Measurements from ENCODE around the gene CELF5. TPM values are rescaled to one million over a fixed set of nuclear protein-coding genes. Genes with fewer than 3 reads are reported as not detected.

CELF5 gene
- total RNA-seq, 6 experiments from 2014 or later: 0.07 to 1.6 (median 0.34) TPM

DNA sequence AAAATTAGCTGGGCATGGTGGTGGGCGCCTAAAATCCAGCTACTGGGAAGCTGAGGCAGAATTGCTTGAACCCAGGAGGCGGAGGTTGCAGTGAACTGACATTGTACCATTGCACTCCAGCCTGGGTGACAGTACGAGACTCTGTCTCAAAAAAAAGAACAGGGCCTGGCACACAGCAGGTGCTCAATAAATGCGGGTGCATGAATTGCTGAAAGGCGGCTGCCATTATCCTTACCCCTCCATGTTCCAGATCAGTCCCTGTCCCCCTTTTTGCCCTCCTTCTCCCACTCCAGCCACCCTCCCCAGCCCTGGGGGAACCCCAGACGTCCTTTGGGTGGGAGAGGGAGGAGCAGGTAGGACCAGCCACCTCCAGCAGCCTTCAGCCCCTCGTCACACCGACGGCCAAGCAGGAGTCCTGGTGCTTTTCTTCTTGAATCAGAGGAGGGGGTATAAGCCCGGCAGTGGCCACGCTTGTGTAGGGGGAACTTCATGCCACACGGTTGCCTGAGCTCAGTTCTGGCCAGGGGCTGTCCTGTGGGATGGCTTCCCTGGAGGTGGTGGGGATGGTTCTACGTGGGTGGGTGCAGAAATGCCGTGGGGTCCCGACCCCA lies 121.5 kb downstream of the CELF5 start:
- peaks cover 0 to 56% (median 20%) of the 10 kb centered on the region in 4 donors for H3K4me1 ChIP-seq
- no peaks in the 10 kb centered on the region for H3K27me3 ChIP-seq
- ATAC-seq (no peak), DNase-seq (no peak)
- intact Hi-C loops (cut with DNase I): loop anchor here in 1 of 2 donors (10.0 kb wide), 1 partner anchor 89 kb away; no protein-coding TSS in a partner anchor
- H3K36me3 ChIP-seq: no peaks in the 10 kb centered on the region
- H3K4me3 ChIP-seq: no peak overlapping the region
- TF ChIP-seq, protein P1, sequence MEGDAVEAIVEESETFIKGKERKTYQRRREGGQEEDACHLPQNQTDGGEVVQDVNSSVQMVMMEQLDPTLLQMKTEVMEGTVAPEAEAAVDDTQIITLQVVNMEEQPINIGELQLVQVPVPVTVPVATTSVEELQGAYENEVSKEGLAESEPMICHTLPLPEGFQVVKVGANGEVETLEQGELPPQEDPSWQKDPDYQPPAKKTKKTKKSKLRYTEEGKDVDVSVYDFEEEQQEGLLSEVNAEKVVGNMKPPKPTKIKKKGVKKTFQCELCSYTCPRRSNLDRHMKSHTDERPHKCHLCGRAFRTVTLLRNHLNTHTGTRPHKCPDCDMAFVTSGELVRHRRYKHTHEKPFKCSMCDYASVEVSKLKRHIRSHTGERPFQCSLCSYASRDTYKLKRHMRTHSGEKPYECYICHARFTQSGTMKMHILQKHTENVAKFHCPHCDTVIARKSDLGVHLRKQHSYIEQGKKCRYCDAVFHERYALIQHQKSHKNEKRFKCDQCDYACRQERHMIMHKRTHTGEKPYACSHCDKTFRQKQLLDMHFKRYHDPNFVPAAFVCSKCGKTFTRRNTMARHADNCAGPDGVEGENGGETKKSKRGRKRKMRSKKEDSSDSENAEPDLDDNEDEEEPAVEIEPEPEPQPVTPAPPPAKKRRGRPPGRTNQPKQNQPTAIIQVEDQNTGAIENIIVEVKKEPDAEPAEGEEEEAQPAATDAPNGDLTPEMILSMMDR (IDR thresholded peaks at IDR 0.05): no peak
- TF ChIP-seq POLR2A (IDR thresholded peaks at IDR 0.05): no peak
- H3K9me3 ChIP-seq: no peaks in the 10 kb centered on the region
- peak overlapping the region; percentile 49 to 75 (median 72) for H3K27ac ChIP-seq
- WGBS (ENCODE audit: insufficient coverage, low coverage, low lambda C conversion rate, missing lambda C conversion rate): 60% methylated on average over 11 of the region's 15 CpGs

Other genes starting within 250 kb of the CELF5 start
- gene TLE6, start 247.1 kb upstream of the CELF5 start, total RNA-seq: 1 to 10 TPM; 2.3 to 8.9 (median 4.6) TPM
- gene TLE2, start 195.4 kb upstream of the CELF5 start, total RNA-seq: 10 to 100 TPM in 2 of 6 experiments, 1 to 10 TPM in 4; 6.1 to 20.6 (median 9.3) TPM
- 100 to 1,000 TPM; 119 to 198 (median 152) TPM for gene TLE5, start 162.2 kb upstream of the CELF5 start, total RNA-seq
- gene GNA11, start 130.3 kb upstream of the CELF5 start, total RNA-seq: 10 to 100 TPM; 19.5 to 28.0 (median 22.4) TPM
- gene GNA15, start 88.6 kb upstream of the CELF5 start, total RNA-seq: 1 to 10 TPM in 2 of 6 experiments, under 1 TPM in 4; 0.31 to 3.9 (median 0.83) TPM
- gene S1PR4, start 45.9 kb upstream of the CELF5 start, total RNA-seq: 1 to 10 TPM in 3 of 6 experiments, under 1 TPM in 3; 0.53 to 2.2 (median 0.97) TPM
- 10 to 100 TPM; 32.0 to 59.9 (median 40.4) TPM for gene NCLN, start 38.7 kb upstream of the CELF5 start, total RNA-seq
- gene NFIC, start 141.9 kb downstream of the CELF5 start, total RNA-seq: 100 to 1,000 TPM in 4 of 6 experiments, 10 to 100 TPM in 2; 94.6 to 168 (median 120) TPM

Data from right lobe of liver (tissue), 6 donors.